GM10266 (cell line): ENCODE measurements around the gene SOSTDC1.

ENCODE experiments used
- DNase-seq: peaks from one replicate; pipeline ENCODE4 v3.0.0; 2012; ENCODE audit errors: extremely low spot score
- TF ChIP-seq, protein P1 (sequence below): IDR thresholded peaks from 2 replicates; pipeline ENCODE4 v1.5.1; 2012; ENCODE audit warnings: mild to moderate bottlenecking, low read depth; ENCODE audit not compliant: control insufficient read depth, insufficient read depth; ENCODE audit errors: missing control alignments

Gene SOSTDC1

DNA sequence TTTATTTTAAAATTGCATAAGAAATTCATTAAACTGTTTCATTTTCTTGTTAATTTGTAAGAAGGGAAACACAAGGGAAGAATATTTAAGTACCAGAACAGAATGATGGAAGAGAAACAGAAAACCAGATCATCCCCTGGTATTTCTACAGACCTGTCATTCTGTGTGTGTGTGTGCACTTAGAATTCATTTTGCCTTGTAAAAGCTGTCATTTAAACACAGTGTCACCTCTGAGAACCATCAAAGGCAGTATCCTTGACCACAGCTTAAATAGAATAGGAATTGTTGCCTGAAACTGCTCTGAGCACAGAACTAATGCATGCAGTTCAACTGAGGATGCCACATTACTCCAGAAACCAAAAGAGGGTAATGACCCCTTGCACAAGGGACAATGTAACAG, 37.4 kb downstream of the SOSTDC1 start:
- TF ChIP-seq, protein P1, sequence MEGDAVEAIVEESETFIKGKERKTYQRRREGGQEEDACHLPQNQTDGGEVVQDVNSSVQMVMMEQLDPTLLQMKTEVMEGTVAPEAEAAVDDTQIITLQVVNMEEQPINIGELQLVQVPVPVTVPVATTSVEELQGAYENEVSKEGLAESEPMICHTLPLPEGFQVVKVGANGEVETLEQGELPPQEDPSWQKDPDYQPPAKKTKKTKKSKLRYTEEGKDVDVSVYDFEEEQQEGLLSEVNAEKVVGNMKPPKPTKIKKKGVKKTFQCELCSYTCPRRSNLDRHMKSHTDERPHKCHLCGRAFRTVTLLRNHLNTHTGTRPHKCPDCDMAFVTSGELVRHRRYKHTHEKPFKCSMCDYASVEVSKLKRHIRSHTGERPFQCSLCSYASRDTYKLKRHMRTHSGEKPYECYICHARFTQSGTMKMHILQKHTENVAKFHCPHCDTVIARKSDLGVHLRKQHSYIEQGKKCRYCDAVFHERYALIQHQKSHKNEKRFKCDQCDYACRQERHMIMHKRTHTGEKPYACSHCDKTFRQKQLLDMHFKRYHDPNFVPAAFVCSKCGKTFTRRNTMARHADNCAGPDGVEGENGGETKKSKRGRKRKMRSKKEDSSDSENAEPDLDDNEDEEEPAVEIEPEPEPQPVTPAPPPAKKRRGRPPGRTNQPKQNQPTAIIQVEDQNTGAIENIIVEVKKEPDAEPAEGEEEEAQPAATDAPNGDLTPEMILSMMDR, result no peak
- DNase-seq, result no peak

DNA sequence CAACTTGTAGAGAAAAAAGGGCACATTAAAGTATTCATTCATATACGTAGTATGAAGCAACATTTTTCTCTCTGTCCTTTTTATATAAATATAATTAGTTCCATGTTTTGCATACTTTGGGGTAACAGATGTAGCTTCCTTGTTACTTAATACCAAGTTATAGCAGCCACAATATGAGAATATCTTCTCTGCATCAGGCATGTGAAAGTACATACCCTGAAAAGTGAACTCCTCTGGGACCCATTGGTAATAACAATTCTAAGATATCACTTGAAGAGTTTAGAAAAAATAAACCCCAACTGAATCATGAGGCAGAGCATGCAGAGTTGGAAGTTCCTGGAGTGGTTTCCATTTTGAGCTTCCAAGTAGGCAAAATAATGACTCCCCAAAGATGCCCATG, 41.8 kb downstream of the SOSTDC1 start:
- TF ChIP-seq, protein P1, result no peak
- no peak for DNase-seq

DNA sequence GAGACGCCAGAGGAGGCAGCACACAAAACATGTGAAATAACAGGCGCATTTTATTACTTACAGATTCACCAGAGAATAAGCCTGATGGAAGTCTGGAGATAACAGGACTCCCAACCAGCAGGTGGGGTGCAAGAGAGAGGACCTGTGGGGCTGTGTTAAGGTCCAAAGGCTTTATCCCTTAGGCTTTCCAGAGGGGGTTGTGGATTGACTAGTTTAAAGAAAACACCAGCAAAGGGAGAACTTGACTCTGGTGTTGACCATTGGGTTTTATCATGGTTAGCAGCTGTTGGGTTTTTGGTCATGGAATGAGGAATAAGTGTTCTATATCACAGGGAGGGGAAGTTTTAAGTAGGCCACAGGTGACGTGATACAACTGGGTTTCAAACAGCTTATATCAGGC, 42.6 kb downstream of the SOSTDC1 start:
- no peak for DNase-seq
- TF ChIP-seq, protein P1, result no peak

DNA sequence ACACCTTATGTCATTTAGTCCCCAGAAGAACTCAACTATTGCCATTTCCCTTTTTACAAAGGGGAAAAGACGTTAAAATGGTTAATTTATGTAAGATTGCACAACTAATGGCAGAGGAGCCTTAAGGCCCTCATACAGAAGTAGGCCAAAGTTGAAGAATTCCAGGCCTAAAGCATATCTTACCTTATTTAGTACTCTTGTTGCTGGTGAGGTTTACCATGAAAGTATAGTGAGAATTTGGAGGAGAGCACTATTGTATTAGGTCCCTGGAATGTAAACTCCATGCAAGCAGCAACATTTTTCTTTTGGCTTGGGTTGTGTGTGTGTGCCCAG, 43.5 kb downstream of the SOSTDC1 start:
- DNase-seq, result no peak
- TF ChIP-seq, protein P1, result no peak

DNA sequence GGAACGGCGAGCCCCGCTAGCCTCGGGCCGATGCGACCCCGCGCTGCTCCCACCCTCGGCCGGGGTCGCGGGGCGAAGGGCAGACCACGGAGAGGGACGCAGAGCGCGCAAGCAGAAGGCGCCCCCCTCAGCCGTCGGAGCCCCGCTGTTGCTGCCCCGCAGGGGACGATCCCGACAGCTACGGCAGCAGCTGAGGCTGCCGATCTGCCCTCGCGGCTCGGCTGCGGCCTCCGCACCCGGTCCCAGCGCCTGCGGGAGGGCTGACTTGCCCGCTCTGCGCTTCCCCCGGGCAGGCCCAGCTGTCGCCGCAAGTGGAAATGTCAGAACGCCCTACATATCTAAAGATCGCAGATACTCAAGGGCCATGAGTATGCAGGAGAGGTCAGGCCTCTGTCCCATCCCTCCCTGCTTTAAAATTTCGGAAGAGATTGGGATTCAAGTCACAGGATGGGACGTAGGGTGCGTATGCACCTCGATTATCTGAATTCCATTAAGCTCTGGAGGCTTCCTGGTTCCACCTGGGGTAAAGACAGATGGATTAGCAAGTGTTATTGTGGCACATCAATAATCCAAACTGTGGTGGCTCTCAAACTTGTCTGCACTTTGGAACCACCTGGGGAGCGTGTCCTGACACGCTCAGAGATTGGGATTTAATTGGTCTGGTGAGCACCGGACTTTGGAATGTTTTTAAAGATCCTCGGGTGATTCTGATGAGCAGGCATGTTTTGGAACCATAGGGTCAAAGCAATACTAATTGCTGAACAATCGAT, 44.0 kb downstream of the SOSTDC1 start, which contains the start of gene CRPPA:
Gene CRPPA (minus strand): TSS at position 206 of the 770 bp plus-strand sequence. CDS start 216 bp downstream, outside the sequence.
- TF ChIP-seq, protein P1, result no peak
- peak; percentile 17 for DNase-seq

DNA sequence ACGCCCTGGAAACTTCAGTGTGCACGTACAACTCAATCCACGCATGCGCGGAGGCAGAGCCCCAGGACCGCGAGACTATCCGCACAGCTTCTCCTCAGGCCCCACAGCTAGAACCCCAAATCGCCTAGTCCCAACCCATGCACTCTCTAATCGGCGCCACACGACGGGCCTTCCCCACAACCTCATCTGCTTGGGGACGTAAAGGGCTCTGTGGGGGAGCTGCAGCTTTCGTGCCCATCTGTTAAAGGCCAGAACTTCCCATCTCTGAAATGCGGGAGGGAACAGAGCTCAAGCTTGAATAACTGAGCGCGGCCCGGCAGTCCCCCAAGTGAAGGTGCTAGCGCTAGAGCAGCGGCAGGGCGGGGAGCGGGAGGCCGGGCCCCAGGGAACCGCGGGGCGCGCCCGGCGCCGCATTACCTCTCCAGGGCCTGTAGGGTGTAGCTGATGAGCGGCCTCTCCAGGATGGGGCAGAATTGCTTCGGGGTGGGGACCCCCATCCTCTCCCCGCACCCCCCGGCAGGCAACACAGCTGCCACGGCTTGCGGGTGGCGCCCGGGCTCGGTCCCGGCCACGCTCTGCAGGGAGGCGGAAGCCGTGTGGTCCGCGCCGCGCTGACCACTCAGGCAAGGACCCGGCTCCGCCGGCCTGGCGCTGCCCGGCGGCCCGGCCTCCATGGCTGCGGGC, 44.7 kb downstream of the SOSTDC1 start:
- TF ChIP-seq, protein P1, result no peak
- DNase-seq, result peak; percentile 83

DNA sequence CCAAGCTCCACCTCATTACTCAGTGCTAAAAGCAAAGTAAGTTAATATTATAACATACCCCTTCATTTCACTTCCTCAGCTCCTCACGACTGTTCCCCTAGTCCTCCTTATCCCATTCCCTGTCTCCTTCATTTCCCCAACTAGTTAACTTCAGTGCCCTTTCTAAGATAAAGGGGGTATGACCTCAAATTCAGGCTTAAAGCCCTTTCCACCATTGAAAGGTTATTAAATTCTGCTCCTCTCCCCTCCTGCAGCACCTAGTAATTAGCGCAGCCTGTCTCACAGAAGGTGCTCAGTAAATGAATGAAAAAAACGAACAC, 45.2 kb downstream of the SOSTDC1 start:
- DNase-seq, result no peak
- TF ChIP-seq, protein P1, result no peak
